NCI-H2196 (cell line): ENCODE measurements around the gene ABHD17A.
"Not testable (repeated sequence)": the region's sequence is repeated elsewhere in the genome, so short reads cannot be mapped to it uniquely, and the experiment has no call there.

ENCODE experiments used
- DNase-seq: peaks from one replicate; lab custom pipeline; 2025; ENCODE audit not compliant: unreplicated experiment; lab: John Stamatoyannopoulos, UW

Gene ABHD17A

DNA sequence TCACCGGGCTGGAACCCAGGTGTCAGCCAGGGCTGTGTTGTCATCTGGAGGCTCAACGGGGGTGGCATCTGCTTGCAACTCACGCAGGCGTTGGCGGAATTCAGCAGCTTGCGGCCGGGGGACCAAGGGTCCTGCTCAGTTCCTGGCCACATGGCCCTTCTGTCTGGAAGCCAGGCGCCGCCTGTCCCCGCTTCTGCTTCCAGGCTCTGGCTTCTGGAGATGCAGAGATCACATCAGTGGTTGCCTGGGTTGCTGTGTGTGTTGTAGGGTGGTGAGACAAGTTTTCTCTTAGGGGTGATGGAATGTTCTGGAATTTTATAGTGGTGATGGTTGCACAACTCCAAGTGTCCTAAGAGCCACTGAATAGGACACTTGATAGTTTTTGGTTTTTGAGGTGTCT is 24.9 kb upstream of the ABHD17A start:
- no peak for DNase-seq

DNA sequence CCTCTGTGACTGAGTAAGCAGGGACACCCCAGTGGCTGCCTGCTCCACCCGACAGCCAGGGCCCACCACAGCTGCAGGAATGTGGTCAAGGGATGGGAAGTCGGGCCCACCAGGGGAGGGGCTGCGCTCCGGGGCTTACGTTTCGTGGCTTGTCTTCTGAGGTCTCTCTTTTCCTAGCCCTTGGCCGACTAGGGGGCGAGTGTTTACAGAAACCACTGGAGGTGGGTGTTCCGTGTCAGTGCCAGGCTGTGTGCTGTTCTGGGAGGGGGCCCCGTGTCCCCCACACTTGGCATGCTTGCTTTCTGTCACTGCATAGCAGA is 24.4 kb upstream of the ABHD17A start:
- no peak for DNase-seq

DNA sequence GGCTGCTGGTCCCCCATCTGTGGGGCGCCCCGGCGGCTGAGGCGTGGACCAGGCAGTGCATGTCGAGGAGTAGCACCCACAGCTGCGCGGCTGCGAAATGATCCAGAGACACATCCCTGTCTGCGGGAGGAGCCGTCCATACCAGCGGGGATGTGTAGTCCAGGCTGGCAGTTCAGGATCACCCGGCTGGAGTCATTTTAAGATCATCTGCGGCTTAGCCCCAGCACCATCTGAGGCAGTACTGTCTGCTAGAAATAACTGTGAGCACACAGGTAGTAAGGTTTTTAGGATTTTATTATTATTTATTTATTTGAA is 23.0 kb upstream of the ABHD17A start:
- no peak for DNase-seq

DNA sequence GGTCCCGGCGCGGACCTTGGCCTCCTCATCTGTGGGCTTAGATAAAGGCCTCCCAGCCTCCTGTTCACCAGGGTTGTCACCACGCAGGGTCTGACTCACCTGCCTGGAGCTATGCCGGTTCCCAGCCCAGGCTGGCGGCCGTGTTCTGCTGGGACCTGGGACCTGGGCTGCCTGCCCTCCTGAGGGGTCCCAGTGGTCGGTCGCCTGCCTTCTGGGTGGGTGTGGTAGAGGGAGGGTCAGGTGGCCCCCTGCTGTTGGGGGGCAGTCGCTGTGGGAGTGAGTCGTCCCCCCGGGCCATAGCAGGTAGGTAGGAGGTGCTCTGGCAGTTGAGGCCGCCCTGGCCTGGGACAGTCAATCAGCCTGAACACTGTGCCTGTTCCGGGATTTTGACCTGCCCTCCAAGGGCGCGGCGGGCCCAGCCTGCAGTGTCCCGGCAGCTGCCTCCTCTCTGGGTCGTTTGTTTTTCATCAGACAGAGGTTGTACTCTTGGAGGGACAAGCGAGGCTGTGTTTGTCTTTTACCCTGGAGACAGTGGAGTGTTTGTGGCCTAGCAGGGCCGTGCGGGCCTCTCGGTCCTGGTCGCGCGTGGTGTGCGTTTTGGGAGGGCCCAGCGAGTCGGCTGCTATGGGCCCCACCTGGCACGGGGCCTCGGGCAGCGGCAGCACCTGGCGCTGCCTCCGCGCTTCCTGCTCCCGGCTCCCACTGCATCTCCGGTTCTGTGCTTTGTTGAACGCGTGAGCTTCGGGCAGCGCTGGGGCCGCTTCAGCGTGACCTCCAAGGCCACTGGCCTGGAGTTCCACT is 22.5 kb upstream of the ABHD17A start:
- no peak for DNase-seq

DNA sequence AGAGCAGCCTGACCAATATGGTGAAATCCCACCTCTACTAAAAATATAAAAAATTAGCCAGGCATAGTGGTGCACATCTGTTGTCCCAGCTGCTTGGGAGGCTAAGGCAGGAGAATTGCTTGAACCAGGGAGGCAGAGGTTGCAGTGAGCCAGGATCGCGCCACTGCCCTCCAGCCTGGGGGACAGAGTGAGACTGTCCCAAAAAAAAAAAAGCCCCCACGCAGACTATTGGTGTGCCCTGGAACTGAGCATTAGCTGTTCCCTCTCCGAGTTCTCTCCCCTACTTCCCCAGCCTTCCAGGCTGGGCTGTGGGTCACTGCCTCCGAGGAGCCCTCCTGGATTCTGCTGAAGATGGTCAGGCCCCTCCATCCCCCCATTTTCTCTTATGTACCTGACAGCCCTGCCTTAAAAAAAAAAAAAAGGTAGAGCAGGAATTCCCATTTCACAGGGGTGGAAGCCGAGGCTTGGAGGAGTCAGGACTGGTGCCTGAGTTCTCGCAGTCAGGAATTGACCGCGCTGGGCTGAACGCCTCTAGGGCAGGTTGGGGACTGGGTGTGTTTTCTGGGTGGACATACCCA is 21.8 kb upstream of the ABHD17A start:
- DNase-seq, result no peak

DNA sequence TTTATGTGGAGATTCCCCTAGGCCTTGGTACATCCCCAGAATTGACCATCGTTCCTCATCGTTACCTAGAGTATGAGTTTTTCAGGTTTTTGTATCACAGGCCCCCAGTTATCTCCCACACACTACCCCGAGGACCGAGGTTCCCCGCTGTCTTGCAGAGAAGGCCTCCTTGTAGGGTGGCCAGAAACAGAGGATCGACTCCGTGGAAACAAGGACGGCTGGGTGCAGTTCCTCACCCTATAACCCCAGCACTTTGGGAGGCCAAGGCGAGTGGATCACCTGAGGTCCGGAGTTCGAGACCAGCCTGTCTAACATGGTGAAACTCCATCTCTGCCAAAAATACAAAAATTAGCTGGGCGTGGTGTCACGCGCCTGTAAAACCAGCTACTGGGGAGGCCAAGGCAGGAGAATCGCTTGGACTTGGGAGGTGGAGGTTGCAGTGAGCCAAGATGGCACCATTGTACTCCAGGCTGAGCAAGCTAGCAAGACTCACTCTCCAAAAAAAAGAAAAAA is 20.6 kb upstream of the ABHD17A start:
- DNase-seq, result no peak

DNA sequence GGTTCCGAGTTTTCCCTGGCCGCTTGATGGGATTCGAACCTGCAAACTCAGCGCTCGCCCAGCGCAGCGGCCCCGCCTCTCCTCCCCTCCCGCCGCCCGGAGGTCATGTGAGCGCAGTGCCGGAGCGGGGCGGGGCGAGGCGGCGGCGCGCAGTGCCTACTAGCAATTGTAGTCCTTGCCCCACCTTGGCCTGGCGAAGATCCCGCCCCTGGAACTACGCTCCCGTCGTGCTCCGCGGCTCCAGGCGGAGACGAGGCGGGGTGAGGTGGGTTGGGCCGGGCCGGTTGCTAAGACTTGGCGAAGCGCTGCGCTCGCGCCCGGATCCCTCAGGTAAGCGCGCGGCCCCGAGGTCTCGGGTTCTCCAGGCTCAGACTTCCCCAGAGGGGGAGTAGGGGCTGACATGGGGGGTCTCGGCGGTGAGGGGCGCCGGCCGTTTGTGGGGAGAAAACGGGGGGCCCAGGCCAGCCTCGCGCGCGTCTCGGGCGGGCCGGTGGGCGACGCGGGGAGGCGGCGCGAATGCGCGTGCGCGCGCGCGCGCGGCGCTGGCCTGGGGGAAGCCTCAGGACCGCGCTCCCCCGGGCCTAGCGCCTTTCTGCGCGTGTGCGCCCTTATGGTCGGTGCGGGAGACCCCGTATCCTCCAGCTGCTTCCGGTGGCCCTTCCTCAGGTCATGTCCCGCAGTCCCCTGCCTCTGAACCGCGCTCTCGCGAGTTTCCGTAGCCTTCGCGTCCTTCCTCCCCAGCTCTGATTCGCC is 20.0 kb upstream of the ABHD17A start, which contains the start of the genes ADAT3 and SCAMP4:
ADAT3 (plus strand) TSS at position 290 of the 753 bp plus-strand sequence. CDS start 6,649 bp downstream, outside the sequence.
SCAMP4 (plus strand) TSS at position 290 of the 753 bp plus-strand sequence. CDS start 9,621 bp downstream, outside the sequence.
- DNase-seq, result peak; percentile 99

DNA sequence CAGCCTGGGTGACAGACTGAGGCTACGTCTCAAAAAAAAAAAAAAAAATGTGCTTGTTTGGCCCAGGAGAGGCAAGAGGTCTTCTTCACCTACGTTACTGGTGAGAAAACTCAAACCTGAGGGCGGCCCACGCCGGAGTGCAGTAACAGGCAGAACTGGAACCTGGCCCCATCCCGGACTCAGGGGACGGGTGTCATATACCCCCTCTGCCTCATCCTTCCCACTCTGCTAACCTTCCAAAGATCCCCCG is 19.5 kb upstream of the ABHD17A start:
- DNase-seq, result no peak

DNA sequence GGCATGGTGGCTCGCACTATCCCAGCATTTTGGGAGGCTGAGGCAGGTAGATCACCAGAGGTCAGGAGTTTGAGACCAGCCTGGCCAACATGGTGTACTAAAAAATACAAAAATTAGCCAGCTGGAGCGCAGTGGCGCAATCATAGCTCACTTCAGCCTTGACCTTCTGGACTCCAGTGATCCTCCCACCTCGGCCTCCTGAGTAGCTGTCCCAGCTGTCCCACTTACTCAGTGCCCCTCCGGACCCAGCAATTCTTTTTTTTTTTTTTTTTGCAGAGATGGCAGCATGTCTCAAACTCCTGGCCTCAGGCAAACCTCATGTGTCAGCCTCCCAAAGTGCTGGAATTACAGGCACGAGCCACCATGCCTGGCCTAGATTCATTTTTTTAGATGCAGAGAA is 17.6 kb upstream of the ABHD17A start:
- no peak for DNase-seq

DNA sequence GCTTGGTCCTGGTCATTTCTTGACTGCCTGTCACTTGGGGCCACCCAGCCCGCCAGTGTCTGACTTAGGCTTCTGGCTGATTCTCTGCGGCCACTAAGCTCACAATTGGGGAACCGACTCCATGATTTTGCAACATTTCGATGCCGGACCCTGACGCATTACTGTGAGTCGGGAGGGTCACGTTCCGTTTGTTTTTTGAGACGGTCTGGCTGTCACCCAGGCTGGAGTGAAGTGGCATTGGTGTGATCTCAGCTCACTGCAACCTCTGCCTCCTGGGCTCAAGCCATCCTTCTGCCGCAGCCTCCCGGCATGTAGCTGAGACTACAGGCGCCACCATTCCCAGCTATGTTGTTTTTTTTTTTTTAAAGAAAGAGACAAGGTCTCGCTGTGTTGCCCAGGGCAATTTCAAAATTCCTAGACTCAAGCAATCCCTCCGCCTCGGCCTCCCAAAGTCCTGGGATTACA is 16.7 kb upstream of the ABHD17A start:
- DNase-seq, result no peak

DNA sequence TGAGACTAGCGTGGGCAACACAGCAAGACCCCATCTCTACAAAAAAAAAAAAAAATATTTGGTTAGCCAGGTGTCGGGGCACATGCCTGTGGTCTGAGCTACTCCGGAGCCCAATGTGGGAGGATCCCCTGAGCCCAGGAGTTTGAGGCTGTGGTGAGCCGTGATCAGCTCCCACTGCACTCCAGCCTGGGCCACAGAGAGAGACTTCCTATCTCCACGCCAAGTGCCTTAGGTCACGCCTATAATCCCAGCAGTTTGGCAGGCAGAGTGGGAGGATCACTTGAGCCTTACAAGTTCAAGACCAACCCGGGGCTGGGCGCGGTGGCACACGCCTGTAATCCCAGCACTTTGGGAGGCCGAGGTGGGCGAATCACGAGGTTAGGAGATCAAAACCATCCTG is 11.2 kb upstream of the ABHD17A start:
- no peak for DNase-seq

DNA sequence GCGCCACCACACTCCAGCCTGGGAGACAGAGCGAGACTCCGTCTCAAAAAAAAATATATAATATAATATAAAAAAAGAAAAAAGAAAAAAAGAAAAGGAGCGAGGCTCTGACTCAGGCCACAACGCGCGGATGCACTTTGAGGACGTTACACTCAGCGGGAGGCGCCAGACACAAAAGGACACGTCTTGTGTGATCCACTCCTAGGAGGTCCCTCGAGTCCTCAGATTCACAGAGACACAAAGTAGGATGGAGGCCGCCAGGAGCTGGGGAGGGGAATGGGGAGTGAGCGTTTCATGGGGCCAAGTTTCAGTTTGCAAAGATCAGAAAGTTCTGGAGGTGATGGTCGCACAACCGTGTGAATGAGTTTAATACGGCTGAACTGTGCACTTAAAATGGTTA is 8.5 kb upstream of the ABHD17A start:
- no peak for DNase-seq

DNA sequence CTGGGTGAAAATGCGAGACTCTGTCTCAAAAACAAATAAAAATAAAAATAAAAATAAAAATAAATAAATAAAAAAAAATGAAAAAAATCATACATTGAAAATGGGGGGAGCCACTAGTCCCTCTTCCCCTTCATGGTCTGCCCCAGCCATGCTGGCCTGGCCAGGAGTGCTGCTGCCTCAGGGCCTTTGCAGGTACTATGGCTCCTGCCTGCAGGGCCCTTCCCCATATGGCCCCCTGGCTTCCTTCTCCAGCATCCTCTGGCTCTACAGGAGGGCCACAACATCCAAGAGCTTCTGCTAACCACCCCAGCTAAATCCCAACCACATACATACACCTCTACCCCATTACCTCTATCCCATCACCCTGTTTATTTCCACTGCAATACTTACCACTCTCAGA is 4.6 kb upstream of the ABHD17A start:
- DNase-seq, result no peak

DNA sequence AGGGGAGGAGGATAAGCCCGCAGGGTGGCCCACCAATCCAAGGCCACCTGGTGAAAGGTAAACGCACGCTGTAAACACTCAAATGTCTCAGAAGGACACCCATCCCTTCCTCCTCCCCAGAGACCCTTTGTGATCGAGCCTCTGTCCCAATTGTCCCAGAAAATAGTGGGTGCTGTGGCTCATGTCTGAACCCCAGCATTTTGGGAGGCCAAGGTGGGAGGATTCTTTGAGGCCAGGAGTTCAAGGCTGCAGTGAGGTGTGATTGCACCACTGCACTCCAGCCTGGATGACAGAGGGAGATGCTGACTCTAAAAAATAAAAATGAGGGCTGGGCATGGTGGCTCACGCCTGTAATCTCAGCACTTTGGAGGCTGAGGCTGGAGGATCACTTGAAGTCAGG is 3.1 kb upstream of the ABHD17A start:
- no peak for DNase-seq

DNA sequence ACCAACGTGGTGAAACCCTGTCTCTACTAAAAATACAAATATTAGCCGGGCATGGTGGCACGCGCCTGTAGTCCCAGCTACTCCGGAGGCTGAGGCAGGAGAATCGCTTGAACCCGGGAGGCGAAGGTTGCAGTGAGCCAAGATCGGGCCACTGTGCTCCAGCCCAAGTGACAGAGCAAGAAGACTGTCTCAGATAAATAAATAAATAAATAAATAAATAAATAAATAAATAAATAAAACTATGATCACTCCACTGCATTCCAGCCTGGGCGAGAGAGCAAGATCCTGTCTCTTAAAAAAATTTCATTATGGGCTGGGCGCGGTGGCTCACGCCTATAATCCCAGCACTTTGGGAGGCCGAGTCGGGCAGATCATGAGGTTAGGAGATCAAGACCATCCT is 1.1 kb upstream of the ABHD17A start:
- DNase-seq, result not testable (repeated sequence)

DNA sequence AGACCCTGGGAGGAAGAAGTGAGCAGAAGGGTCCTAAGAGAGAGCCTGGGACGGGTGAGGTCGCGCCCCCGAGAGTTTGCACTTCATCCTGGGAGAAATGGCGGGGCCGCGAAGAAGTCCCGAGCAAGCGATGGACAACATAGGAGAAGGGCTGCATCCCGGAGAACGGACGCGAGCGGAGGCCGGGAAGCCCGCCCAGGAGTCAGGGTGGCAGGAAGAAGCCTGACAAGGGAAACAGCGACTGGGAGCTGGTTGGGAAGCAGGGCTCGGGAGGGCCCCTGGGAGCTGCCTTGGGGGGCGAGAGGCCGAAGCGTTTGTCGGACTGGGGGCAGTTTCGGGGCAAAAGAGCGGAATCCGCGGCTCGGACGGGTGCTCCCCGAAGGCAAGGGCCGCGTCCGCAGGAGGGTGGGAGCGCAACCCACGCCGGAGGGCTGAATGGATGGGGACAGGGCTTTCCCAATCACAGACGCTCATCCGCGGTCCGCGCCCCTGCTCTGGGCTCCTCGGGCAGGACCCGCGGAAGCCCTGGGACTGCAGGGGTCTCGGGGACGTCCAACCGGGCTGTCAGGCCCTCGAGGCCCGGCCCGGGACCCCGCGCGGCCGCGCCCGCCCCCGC is 469 bp downstream of the ABHD17A start:
- DNase-seq, result no peak

DNA sequence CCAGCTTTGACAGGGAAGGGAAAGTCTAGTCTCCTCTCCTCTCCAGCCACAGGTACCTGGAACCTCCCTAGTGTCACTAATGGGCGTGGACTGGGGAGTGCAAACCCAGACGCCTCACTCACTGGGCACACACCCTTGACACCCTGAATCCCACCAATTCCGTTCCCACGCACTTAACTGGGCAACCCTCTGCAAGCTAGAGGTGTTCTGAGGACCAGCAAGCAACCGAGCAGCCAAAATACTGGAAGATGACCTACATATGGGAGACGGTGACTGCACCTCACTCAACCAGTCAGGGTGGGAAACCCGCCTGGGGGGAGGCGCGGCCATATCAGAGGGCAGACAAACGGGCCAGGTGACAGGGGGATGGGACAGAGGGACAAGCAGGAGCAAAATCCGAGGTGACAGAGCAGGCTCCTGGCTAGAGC is 991 bp downstream of the ABHD17A start:
- DNase-seq, result no peak

DNA sequence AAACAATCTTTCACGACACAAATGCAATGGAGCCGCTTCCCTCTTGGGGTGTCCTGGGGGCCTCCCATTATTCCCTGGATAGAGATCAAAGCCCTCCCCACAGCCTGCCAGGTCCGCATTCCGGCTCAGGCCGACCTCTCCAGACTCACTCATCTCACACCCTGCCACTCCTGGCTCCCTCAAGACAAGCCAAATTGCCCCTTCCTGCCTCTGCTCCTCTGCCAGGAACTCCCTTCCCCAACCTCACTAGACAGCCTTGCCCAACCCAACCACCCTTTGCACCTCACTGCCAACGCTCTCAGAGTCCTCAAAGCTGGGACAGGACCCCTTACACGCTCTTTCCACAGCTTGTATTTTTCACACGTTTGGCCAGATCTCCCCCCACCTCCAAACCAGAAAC is 1.5 kb downstream of the ABHD17A start:
- DNase-seq, result no peak

DNA sequence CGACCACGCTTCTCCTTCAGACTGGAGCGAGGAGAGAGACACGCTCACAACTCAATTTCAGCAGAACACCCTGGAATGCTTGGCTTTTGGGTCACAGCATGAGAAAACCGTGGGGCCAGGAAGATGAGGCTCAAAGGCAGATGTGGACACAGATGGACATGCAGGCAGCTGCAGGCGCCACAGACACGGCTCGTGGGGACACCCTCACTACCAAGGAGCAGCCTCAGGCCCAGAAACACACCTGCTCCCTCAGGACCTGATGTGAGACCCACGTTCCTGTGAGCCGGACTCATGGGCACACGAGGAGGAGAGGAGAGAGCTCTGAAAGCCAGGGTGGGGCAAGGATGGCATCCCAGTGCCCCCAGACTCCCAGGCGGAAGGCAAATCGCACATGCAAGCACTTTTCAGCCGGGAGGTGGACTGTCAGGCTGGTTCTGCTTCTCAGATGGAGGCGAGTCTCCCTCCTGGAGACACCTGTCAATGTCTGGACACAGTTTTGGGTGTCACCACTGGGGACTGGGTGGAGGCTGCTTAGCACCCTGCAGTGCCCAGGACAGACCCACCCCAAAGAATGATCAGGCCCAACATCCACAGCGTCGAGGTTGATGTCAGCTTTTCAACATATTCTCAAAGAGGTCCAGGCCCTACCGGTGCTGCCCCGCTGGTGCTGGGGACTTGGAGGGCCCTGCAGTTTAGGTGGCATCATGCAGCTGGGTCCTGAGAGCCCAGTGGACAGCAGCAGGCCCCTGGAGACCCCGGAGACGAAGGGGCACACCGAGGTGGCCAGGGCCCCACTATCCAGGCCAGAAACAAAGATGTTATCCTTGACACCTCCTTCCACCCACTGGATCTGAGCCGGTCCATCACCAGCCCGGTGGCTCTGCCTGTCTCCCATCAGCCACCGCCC is 2.3 kb downstream of the ABHD17A start:
- no peak for DNase-seq

DNA sequence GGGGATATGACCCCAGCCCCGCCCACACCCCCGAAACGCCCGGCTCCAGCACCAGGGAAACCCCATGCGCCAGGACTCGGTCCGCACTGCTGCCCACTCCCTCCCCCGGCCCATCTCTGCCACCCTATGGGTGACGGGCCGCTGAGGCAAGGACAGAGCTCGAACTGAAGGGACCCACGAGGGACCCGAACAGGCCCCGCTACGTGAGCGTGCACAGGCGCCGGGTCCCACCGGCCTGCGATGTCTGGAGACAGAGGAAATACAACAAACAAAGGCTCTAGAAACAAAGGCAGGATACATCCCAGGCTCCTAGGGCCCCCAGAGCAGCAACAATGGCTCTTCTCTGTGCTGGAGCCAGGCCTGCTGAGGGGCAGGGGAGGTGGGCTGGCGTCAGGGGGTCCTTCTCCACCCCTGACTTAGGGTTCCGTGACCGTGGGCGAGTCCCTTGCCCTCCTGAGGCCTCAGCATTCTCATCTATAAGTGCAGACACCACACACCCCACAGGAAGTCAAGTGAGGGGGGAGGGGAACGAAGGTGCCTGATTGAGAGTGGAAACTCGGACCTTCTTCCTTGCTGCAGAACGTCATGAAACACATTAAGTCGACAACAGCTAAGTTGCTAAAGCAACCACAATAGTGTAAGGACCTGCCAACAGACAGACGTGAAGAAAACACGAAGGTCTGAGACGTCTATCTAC is 3.1 kb downstream of the ABHD17A start:
- DNase-seq, result no peak
